AG10803 (cell line): ENCODE data around the gene TRMT61A.
A peak's percentile ranks its signal among the peaks of the same experiment; 100 is the strongest.

Source experiments
- DNase-seq: peaks from one replicate; pipeline ENCODE4 v3.0.0; 2010; ENCODE audit warnings: low read depth
- H3K4me3 ChIP-seq: 2 replicates; pipeline ENCODE4 v1.5.1; 2011; ENCODE audit warnings: mild to moderate bottlenecking, low read length, control low read depth
- TF ChIP-seq, protein P1 (sequence below): conservative IDR thresholded peaks from 2 replicates; pipeline ENCODE4 v1.5.1; 2011; ENCODE audit warnings: mild to moderate bottlenecking, low read length, control low read depth, inconsistent platforms

TRMT61A gene

DNA sequence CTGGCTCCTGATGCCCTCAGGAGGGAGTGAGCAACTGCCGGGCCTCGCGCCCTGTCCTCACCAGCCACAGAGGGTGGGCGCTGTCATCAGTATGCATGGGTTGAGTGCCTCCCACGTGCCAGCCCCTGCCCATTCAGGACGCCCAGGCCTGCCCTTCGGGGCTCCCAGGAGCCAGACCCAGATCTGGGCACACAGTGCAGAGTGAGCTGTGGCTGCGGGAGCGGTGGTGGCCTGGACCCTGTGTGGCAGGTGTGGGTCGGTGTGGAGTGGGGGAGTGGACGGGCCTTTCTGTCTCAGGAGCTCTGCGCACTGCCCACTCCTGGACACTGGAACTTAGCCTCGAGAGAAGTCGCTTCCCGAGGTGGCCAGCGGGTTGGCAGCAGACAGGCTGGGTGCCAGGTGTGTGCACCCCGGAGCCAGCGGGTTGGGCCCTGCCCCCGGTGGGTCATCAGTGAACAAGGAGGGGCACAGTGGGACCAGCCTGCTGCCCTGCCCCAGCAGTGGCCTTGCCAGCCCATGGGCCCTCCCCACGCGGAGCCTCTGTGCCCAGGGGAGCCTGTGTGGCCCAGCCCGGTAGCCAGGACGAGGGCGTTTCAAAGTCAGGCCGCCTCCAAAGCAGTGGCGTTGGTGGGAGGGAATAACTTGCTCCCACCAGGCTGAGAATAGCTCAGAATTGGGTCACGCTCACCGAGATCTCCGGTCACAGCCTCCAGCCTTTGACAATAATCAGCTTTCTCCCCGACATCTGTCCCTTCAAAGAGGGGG is 9.5 kb downstream of the TRMT61A start:
- no peak for DNase-seq
- TF ChIP-seq, protein P1, sequence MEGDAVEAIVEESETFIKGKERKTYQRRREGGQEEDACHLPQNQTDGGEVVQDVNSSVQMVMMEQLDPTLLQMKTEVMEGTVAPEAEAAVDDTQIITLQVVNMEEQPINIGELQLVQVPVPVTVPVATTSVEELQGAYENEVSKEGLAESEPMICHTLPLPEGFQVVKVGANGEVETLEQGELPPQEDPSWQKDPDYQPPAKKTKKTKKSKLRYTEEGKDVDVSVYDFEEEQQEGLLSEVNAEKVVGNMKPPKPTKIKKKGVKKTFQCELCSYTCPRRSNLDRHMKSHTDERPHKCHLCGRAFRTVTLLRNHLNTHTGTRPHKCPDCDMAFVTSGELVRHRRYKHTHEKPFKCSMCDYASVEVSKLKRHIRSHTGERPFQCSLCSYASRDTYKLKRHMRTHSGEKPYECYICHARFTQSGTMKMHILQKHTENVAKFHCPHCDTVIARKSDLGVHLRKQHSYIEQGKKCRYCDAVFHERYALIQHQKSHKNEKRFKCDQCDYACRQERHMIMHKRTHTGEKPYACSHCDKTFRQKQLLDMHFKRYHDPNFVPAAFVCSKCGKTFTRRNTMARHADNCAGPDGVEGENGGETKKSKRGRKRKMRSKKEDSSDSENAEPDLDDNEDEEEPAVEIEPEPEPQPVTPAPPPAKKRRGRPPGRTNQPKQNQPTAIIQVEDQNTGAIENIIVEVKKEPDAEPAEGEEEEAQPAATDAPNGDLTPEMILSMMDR: no peak
- no peak overlapping the region for H3K4me3 ChIP-seq

DNA sequence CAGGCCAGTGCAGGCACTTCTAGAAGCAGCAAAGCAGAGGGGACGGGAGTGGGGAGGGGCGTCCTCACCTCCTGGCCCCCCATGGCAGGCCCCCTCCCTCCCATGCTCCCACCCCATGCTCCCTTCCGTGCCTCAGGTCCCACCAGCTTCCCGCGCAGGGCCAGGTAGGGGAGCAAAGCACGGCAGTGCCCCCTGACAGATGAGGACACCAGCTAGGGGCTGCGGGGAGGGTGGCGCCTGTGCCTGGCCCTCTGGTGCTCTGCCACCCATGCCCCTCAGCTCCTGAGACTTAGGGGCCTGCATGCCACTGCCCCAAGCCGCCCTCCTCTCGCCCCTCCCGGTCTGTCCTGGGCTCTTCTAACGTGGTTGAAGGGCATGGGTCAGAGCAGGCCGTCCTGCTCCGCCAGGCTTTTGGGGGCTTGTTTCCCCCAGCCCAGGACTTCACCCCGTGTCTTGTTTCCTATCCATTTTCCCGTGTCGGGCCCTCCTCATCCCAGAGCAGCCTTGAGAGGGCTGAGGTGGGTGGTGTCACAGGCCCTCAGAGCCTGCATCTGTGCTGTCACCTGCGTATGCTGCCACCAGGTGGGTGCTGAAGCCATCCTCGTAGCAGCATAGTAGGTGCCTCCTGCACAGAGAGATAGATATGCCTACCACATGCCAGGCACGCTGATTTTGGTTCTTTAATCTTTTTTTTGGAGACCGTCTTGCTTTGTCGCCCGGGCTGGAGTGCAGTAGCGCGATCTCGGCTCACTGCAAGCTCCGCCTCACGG is 10.2 kb downstream of the TRMT61A start:
- no peak overlapping the region for H3K4me3 ChIP-seq
- TF ChIP-seq, protein P1: no peak
- no peak for DNase-seq

DNA sequence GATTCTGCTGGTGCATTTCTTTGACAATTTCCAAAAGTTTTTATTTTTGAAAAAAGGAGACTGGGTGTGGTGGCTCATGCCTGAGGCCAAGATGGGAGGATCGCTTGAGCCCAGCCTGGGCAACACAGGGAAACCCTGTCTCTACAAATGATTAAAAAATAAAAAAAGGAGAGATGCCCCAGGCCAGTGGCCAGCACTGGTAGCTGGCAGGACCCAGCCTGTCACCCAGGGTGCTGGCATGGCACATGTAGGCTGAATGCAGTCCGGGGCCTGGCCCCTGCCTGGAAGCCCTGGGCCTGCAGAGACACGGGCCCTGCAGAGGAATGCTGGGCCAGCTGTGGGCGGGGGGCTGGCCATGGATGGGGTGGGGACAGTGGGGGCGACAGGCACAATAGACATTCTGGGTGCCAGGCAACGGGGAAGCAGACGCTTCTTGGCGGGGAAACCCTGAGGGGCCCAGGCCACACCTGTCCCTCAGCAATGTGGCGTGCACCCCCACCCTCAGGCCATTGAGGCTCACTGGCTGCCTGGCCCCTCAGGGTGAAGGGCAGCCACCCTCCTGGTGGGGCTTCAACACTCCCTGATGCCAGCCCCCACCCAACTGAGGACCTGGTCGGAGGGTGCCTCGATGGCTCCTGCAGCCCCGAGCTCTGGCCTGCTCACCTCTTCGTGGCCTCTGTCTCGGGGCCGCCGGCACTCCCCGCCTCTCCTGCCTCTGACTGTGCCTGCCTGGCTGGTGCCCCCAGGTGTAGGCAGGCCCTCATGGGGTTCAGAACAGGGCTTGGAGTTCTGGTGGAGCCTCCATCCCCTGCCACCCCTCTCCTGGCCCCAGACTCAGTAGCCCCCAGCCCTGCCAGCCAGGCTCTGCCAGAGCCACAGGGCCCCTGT is 12.1 kb downstream of the TRMT61A start:
- DNase-seq: no peak
- TF ChIP-seq, protein P1: no peak
- H3K4me3 ChIP-seq: no peak overlapping the region; the same call in 1 of the 2 replicates

DNA sequence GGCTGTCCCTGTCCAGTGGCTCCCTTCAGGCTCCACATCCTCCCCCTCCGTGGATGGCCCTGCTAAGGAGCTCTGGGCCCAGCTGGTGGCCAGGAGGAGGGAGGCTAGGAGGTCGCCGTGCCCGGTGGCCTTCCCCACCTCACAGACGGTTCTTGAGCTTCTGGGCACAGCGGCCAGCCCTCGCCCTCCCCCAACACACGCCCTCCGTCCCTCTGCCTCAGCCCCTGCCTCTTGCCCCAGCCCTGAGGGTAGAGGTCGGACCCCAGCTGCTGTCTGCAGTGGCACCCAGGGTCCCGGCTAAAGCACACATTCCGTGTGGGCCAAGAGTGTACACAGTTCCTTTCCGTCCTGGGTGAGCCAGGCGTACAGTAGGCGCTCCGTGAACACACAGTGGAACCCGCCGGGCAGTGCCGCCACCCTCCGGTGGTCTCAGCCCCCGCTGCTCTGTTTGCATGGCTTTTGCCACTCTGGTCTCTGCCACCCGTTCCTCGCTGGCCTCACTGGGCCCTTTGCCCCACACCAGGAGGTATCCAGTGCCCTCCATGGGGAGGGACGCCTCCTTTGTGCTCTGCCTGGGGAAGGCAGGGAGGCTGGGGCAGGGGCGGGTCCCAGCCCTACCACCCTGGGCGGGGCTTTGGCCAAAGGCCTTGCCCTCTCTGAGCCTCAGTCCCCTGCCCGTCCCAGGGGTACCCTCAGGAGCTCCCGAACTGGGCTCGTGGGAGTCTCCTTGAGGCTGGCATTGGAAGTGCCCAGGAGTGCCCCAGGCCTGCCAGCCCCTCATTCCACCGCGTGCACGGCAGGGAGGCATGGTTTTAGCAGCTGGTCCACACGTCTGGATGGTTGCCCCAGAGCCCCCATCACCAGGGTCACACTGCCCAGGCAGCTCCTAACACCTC is 13.0 kb downstream of the TRMT61A start:
- TF ChIP-seq, protein P1: 0 out of 2 replicates have a peak, but pooled peaks have one; percentile 8
- DNase-seq: no peak
- H3K4me3 ChIP-seq: no peak overlapping the region

DNA sequence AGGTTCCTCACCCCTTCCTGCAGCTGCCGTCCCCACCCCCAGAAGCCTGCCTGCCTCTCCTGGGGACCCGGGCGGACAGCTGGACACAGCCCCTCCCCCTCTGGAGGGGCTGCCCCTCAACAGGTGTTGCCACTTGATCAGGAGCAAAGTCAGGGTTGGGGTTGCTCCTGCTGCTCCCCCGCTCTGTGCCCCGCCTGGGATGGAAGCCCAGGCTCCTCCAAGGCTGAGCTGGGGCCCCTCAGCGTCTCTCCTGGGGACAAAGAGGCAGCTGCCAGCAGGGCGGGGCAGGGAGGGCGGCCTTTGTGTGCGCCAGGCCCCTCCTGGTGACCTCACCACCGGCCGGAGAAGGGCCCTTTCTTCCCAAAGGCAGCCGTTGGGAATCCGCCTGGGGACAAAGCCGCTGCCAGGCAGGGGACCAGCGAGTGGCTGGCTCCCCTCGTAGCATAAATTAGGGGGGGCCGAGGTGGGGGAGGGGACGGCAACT is 13.7 kb downstream of the TRMT61A start:
- TF ChIP-seq, protein P1: no peak
- no peak for DNase-seq

DNA sequence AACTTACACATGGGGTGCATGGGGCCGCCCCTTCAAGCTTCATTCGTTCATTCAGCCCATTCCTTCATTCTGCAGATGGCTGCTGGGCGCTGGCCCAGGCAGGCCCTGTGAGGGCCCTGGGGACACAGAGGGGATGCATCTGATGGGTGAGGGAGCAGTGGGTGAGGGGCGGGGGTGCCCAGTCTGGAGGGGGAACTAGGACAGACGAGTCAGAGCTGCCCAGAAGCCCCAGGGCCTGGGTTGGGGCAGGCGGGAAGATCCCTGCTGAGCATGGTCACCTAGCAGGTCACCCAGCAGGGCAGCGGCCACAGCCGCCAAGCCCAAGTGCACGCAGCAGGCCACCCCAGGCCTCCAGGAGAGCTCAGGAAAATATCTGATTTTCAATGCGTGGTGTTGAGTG is 14.1 kb downstream of the TRMT61A start:
- DNase-seq: no peak
- TF ChIP-seq, protein P1: no peak
- no peak overlapping the region for H3K4me3 ChIP-seq

More for the DNA sequence above, 13.7 kb downstream of the TRMT61A start:
- H3K4me3 ChIP-seq: no peak overlapping the region
